Measurements from ENCODE around the gene FCRL2. TPM values are rescaled to one million over a fixed set of nuclear protein-coding genes. Genes with fewer than 3 reads are reported as not detected.

Gene FCRL2
- total RNA-seq, 4 donors from 2014 or later: 0.21 TPM; not detected in 3

DNA sequence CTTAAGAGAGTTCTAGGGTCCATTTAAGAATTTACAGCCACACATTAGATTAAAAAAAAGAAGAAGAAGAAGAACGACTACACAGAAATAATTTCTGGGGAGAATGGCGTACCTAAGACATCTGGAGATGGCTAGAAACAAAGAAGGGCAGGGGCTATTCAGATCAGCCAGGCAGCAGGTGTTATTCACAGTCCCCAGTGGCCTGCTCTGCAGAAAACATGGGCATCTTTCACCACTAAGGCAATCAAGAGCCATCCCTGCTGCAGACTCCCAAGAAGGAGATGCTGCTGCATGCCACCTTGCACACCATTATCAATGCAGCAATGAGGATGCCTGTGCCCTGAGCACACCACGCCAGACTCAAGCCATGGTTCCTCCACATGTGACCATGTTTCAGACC, 7.9 kb upstream of the FCRL2 start:
- H3K36me3 ChIP-seq: no peaks in the 10 kb centered on the region
- no peak for DNase-seq (ENCODE audit: low spot score in 2 of 2)
- H3K4me1 ChIP-seq: no peaks in the 10 kb centered on the region
- no peaks in the 10 kb centered on the region for H3K27me3 ChIP-seq
- no peaks in the 10 kb centered on the region for H3K9me3 ChIP-seq
- H3K4me3 ChIP-seq: no peak overlapping the region
- TF ChIP-seq POLR2A (IDR thresholded peaks at IDR 0.05) (no peak), EP300 (IDR thresholded peaks at IDR 0.05) (no peak)
- TF ChIP-seq, protein P1, sequence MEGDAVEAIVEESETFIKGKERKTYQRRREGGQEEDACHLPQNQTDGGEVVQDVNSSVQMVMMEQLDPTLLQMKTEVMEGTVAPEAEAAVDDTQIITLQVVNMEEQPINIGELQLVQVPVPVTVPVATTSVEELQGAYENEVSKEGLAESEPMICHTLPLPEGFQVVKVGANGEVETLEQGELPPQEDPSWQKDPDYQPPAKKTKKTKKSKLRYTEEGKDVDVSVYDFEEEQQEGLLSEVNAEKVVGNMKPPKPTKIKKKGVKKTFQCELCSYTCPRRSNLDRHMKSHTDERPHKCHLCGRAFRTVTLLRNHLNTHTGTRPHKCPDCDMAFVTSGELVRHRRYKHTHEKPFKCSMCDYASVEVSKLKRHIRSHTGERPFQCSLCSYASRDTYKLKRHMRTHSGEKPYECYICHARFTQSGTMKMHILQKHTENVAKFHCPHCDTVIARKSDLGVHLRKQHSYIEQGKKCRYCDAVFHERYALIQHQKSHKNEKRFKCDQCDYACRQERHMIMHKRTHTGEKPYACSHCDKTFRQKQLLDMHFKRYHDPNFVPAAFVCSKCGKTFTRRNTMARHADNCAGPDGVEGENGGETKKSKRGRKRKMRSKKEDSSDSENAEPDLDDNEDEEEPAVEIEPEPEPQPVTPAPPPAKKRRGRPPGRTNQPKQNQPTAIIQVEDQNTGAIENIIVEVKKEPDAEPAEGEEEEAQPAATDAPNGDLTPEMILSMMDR (IDR thresholded peaks at IDR 0.05): no peak
- H3K27ac ChIP-seq: no peak overlapping the region
- WGBS, 2 donors: 84 to 94% methylated on average over 3 of the region's 3 CpGs

DNA sequence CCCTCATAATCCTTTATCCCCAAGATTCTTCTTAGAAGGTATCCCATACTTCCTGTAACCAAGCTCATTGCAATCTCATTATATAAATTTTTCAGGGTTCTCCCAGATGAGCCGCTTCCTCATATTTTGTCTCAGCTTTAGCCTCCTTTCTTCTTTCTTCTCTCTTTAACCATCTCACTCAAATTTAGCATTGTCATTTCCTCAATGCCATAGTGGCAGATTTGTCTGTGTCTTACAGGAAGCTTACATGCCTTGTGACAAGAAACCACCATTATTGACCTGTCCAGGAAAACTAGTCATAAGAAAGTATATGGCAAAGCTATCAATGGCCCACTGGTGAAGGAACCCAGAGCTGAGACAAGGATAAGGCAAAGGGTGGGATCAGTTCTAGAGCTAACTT, 6.0 kb upstream of the FCRL2 start:
- Histone ChIP-seq H3K9me3 (no peaks in the 10 kb centered on the region), H3K27me3 (no peaks in the 10 kb centered on the region), H3K27ac (no peak overlapping the region), H3K4me1 (no peaks in the 10 kb centered on the region), H3K36me3 (no peaks in the 10 kb centered on the region), H3K4me3 (no peak overlapping the region)
- TF ChIP-seq POLR2A (IDR thresholded peaks at IDR 0.05): no peak
- TF ChIP-seq EP300 (IDR thresholded peaks at IDR 0.05): no peak
- TF ChIP-seq, protein P1 (IDR thresholded peaks at IDR 0.05): no peak
- no peak for DNase-seq (ENCODE audit: low spot score in 2 of 2)
- WGBS, 2 donors: 73% methylated on average over 1 of the region's 1 CpG

DNA sequence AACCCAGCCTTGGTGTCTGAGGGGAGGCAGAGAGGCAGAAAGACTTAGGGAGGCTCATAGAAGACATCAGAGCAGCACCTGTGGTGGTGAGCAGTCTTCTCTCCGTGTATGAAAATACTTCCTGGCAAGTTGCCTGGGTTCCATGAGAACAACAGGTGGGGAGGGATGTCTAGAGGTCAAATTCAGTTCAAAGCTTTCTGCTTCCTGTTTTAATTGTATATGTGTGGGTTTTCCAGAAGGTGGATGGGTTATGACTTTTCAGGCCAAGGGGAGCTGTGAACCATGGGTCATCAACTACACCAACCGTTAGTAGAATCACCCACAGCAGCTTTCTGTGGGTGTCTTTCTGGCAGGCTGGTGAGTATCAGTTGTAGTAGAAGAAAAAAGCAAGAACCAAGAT, 4.1 kb upstream of the FCRL2 start:
- H3K36me3 ChIP-seq: no peaks in the 10 kb centered on the region
- no peak overlapping the region for H3K4me3 ChIP-seq
- DNase-seq (ENCODE audit: low spot score in 2 of 2): no peak
- H3K27ac ChIP-seq: no peak overlapping the region
- no peaks in the 10 kb centered on the region for H3K27me3 ChIP-seq
- no peaks in the 10 kb centered on the region for H3K4me1 ChIP-seq
- WGBS, 2 donors: 37 to 50% methylated on average over 2 of the region's 2 CpGs
- no peaks in the 10 kb centered on the region for H3K9me3 ChIP-seq
- TF ChIP-seq EP300 (IDR thresholded peaks at IDR 0.05): no peak
- TF ChIP-seq, protein P1 (IDR thresholded peaks at IDR 0.05): no peak

DNA sequence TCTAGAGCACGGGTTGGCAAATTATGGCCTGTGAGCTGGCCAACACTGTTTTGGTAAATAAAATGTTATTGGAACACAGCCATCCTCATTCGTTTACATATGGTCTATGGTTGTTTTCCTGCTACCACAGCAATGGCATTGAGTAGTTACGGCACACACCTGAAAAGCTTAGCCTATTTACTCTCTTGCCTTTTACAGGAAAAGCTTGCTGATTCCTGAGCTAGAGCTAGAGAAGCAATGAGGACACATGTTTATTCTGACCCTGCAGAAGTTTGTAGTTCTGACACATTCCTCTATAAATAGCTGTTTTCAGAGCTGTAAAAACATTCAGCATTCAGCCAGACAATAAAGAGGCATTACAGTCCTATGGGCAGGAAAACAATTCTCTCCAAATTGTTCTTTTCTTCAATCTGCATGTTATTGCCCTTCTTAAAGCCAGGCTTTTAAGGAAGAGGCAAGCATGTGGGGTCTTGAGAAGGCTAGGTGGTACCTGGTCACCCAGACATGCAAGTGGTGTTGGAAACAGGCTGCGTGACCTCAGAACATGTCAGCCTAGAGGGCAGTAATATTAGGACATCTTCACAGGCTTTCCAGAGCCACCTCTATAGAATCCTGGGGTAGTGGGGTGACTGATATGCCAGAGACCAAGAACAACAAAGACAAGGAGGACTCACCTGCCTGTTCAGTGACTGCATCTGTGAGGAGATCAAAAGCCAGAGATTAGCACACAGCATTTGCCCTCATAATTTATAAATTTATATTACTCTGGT, 1.6 kb downstream of the FCRL2 start:
- DNase-seq (ENCODE audit: low spot score in 2 of 2): no peak
- H3K27me3 ChIP-seq: no peaks in the 10 kb centered on the region
- no peaks in the 10 kb centered on the region for H3K36me3 ChIP-seq
- H3K4me1 ChIP-seq: no peaks in the 10 kb centered on the region
- 58 to 61% methylated on average over 4 of the region's 4 CpGs for WGBS, 2 donors
- H3K9me3 ChIP-seq: no peaks in the 10 kb centered on the region
- H3K27ac ChIP-seq: no peak overlapping the region
- H3K4me3 ChIP-seq: no peak overlapping the region
- TF ChIP-seq POLR2A (IDR thresholded peaks at IDR 0.05) (no peak), EP300 (IDR thresholded peaks at IDR 0.05) (no peak)
- TF ChIP-seq, protein P1 (IDR thresholded peaks at IDR 0.05): no peak

DNA sequence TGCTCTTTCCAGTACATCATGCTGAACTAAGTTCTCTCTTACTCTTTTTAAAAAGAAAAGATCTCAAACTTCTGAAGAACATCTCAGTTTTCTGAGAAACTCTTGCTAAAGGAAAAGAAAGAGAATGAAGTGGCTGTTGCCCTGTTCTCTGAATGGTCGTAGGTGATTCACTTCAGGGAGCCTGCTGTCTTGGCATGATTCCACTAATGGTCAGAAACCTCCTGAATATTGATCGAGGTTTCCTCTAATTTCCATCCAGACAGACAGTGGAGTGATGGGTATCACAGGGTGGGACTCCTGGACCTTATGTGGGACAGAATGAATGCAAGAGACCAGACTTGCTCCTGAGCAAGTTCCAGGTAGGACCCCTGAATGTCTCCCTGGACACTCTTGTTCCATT, 2.5 kb downstream of the FCRL2 start:
- Histone ChIP-seq H3K9me3 (no peaks in the 10 kb centered on the region), H3K4me1 (no peaks in the 10 kb centered on the region), H3K36me3 (no peaks in the 10 kb centered on the region), H3K27me3 (no peaks in the 10 kb centered on the region), H3K4me3 (no peak overlapping the region), H3K27ac (no peak overlapping the region)
- no peak for TF ChIP-seq EP300 (IDR thresholded peaks at IDR 0.05)
- TF ChIP-seq POLR2A (IDR thresholded peaks at IDR 0.05): no peak
- TF ChIP-seq, protein P1 (IDR thresholded peaks at IDR 0.05): no peak
- no peak for DNase-seq (ENCODE audit: low spot score in 2 of 2)
- 75 to 77% methylated on average over 2 of the region's 2 CpGs for WGBS, 2 donors

All from tibial nerve (tissue), 4 donors.